HG03064 (cell line): ENCODE measurements around the gene MGST1.

Source experiments
- ATAC-seq: cut with Tn5 transposase; IDR thresholded peaks from one replicate; pipeline ENCODE4 v1.9.1; 2021; ENCODE audit warnings: low read depth; ENCODE audit not compliant: unreplicated experiment

Gene MGST1, protein sequence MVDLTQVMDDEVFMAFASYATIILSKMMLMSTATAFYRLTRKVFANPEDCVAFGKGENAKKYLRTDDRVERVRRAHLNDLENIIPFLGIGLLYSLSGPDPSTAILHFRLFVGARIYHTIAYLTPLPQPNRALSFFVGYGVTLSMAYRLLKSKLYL

GRCh38 chr12:16347391-16348298 is at the start of gene MGST1:
MGST1 (plus strand) TSS chr12:16347645; CDS start chr12:16354253, 6,608 bp downstream.
- no peak for ATAC-seq

GRCh38 chr12:16299403-16299802 is 48.0 kb upstream of the MGST1 start:
- ATAC-seq, result no peak

DNA sequence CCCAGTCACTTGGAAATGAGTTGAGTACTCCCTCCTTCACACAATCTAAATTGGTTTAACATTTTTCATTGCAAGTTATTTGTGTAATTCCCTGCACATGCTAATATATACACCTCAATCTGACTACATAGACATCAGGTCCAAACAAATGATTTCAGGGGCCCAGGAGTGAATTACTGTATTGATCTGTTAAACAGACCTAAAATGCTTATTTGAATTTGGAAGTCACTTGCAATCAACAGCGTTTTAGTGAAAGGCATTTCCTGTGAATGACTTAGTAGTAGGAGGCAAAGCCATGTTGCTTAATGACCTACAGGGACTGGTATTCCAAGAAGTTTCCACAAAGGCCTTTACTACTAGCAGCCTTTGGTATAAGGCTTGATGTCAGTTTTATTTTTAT is 47.3 kb upstream of the MGST1 start:
- no peak for ATAC-seq

DNA sequence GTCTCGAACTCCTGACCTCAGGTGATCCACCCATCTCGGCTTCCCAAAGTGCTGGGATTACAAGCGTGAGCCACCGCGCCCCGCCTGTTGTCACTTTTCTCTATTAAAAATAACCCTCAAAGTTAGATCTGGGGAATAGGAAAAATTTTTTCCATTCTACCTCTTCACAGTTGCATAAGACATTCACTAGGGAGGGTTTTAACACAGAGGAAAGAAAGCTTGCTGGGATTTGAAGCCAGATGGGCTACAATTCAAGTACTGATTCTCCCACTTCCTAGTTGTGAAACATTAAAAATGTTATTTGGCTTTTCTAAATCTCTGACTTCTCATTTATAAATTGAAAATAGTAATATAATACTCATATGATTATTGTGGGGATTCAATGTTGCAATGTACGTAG is 46.7 kb upstream of the MGST1 start:
- no peak for ATAC-seq

DNA sequence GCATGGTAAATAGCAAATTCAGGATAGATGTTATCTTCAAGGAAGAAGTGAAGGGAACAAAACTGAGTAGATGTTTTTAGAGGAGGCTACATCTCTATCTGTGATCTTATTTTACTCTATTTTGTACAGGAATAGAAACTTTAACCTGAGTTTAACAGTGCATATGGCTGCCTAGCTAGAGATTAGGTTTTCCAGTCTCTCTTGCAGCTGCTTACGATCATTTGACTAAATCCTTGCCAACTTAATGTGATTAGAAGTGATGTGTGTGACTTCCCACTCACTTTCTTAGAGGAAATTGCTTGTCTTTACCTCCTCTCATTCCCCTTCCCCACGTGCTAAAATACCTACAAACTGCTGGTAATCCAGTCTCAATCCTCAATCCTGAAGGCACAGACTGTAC is 43.5 kb upstream of the MGST1 start:
- no peak for ATAC-seq

GRCh38 chr12:16307856-16308475 is 39.5 kb upstream of the MGST1 start:
- ATAC-seq, result no peak

DNA sequence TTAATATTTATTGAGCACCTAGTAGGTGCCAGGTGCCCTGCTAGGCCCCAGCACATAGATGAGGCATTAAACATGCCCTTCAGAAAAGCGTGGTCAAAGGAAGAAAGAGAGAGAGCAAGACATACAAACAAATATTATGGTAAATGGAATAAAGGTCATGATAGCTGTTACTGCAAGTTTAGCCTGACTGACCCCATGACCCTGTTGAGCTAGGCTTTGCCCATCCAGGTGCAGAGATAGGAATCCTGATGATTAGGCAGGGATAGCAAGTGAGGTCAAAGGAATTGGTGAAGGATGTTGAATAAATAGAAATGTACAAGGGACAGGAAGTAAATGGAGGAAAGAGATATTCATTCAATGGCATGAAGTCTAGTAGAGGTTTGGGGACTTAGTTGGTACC is 36.5 kb upstream of the MGST1 start:
- ATAC-seq, result no peak

DNA sequence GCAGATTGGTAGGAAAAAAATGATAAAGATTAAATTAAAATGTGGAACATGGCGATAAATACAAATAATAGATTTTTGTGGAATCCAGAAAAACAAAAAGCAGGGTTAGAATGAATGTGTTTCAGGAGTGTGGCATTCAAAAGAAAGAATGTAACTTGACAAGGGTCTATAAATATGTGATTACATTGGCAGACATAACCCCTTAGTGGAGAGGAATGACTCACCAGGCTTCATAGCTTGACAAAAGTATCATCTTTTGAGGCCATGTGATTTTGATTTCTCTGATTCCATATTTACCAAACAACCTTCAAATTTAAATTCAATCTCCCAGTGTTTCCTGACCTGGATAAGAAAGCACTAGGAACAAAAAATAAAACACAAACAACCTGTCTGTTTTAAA is 24.4 kb upstream of the MGST1 start:
- no peak for ATAC-seq

- ATAC-seq, result no peak
Measured at GRCh38 chr12:16323638-16324037, 23.8 kb upstream of the MGST1 start.

GRCh38 chr12:16324272-16324671 is 23.2 kb upstream of the MGST1 start:
- ATAC-seq, result no peak

DNA sequence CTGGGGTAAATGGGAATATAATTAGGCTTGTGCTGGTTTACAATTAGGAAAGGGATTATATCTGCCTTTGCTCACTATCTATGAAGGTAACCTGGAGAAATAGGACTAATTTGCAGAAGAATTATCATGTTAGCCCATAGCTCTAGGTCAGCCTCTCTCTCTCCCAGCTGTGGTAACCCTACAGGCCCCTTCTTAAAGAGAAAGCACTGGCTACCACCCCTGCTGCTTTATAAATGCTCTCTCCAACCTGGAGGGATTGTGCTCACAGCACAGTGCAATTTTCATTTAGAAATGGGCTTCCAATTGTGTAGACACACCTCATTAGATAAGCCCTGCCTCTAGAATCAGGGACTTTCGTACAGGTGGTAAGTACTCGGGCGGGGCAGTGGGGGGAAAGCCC is 22.7 kb upstream of the MGST1 start:
- ATAC-seq, result no peak

- ATAC-seq, result no peak
Measured at GRCh38 chr12:16325426-16325825, 22.0 kb upstream of the MGST1 start.

- no peak for ATAC-seq
Measured at GRCh38 chr12:16327963-16328362, 19.5 kb upstream of the MGST1 start.

DNA sequence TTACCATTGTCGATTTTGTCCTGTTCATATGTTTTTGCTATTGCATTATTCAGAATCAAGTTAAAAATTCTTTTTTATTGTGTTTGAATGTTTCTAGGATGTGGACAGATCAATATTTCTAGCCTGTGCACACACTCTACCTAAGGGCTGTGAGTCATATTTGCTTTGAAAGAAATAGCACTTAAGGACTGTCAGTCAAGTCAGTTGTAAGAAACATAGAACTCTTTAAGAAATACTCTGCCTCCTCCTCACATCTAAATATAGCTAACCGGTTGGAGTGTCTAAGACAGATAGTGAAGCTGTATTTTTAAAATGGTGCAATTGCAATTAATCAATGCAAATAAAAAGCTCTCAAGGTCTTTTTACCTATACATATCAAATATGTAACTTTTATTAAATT is 17.9 kb upstream of the MGST1 start:
- no peak for ATAC-seq

DNA sequence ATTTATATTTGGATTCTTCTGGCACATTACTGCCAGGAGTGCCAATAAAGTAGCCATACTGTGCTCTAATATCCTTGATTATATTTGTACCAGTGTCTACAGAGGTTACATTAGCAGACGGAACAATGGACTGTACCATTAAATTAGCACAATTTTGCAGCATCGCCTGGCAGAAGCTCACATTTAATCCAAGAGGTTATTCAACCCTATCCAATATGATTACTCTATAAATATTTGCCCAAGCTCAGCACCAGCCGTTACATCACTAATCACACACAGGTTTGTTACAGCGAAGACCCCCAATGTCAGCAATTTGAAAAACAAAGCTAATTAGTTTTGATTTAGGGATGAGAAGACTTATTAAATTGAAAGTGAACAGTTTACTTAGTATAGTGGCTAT is 16.9 kb upstream of the MGST1 start:
- ATAC-seq, result no peak

GRCh38 chr12:16331998-16332397 is 15.4 kb upstream of the MGST1 start:
- no peak for ATAC-seq

GRCh38 chr12:16335838-16336237 is 11.6 kb upstream of the MGST1 start:
- no peak for ATAC-seq

- no peak for ATAC-seq
Measured at GRCh38 chr12:16344269-16344668, 3.2 kb upstream of the MGST1 start.

- ATAC-seq, result no peak
Measured at GRCh38 chr12:16345105-16345504, 2.3 kb upstream of the MGST1 start.

- ATAC-seq, result no peak
Measured at GRCh38 chr12:16346958-16347357, 487 bp upstream of the MGST1 start.

- ATAC-seq, result peak; percentile 68
Measured at GRCh38 chr12:16348435-16349130, 1.1 kb downstream of the MGST1 start.
